Amniotic stem cell (primary cell): Measurements from ENCODE around the gene ITPR1.
A peak's percentile ranks its signal among the peaks of the same experiment; 100 is the strongest.

Experiments
- DNase-seq: peaks from one replicate; lab custom pipeline; 2025; lab: John Stamatoyannopoulos, UW

Gene ITPR1

GRCh38 chr3:4644951-4645350 lies 151.8 kb downstream of the ITPR1 start:
- no peak for DNase-seq

GRCh38 chr3:4645468-4645867 lies 152.3 kb downstream of the ITPR1 start:
- DNase-seq: no peak

- DNase-seq: no peak
Measured at GRCh38 chr3:4647411-4647810, 154.3 kb downstream of the ITPR1 start.

GRCh38 chr3:4655145-4656045 lies 162.2 kb downstream of the ITPR1 start:
- no peak for DNase-seq

- DNase-seq: peak; percentile 70
Measured at GRCh38 chr3:4656059-4656458, 162.9 kb downstream of the ITPR1 start.

- DNase-seq: no peak
Measured at GRCh38 chr3:4656626-4657328, 163.6 kb downstream of the ITPR1 start.

GRCh38 chr3:4660936-4661335 lies 167.8 kb downstream of the ITPR1 start:
- DNase-seq: no peak

GRCh38 chr3:4664412-4664811 lies 171.3 kb downstream of the ITPR1 start:
- no peak for DNase-seq

GRCh38 chr3:4665197-4665596 lies 172.0 kb downstream of the ITPR1 start:
- DNase-seq: no peak

- DNase-seq: no peak
Measured at GRCh38 chr3:4666071-4666470, 172.9 kb downstream of the ITPR1 start.

- DNase-seq: no peak
Measured at GRCh38 chr3:4670352-4670751, 177.2 kb downstream of the ITPR1 start.

GRCh38 chr3:4672725-4673275 lies 179.7 kb downstream of the ITPR1 start:
- DNase-seq: no peak

GRCh38 chr3:4674216-4674615 lies 181.1 kb downstream of the ITPR1 start:
- DNase-seq: no peak

GRCh38 chr3:4675704-4676103 lies 182.6 kb downstream of the ITPR1 start:
- no peak for DNase-seq

- no peak for DNase-seq
Measured at GRCh38 chr3:4678320-4678719, 185.2 kb downstream of the ITPR1 start.

GRCh38 chr3:4680227-4680691 lies 187.1 kb downstream of the ITPR1 start:
- no peak for DNase-seq

GRCh38 chr3:4680871-4681300 lies 187.7 kb downstream of the ITPR1 start:
- no peak for DNase-seq

GRCh38 chr3:4681301-4681700 lies 188.2 kb downstream of the ITPR1 start:
- no peak for DNase-seq

- no peak for DNase-seq
Measured at GRCh38 chr3:4684117-4684516, 191.0 kb downstream of the ITPR1 start.

GRCh38 chr3:4684976-4685375 lies 191.8 kb downstream of the ITPR1 start:
- no peak for DNase-seq

- no peak for DNase-seq
Measured at GRCh38 chr3:4685673-4686345, 192.7 kb downstream of the ITPR1 start.

GRCh38 chr3:4686619-4687018 lies 193.5 kb downstream of the ITPR1 start:
- no peak for DNase-seq
